Endothelial cell of umbilical vein (primary cell): ENCODE data around the gene BLTP3A. TPM values are rescaled to one million over a fixed set of nuclear protein-coding genes. Genes with fewer than 3 reads are reported as not detected.

Experiments
- BruUV-seq: library from RNA; stranded (reverse); fragments of 400-500 nt; replicated peaks from 2 replicates; lab custom pipeline; 2021; lab: Mats Ljungman, UMichigan
- CTCF ChIA-PET: fragments of 300-600, 350-600 bp; sonication (Branson Sonifier 250); formaldehyde crosslinking; loops from one replicate; lab custom pipeline; 2021; ENCODE audit warnings: antibody characterized with exemption, inconsistent platforms; lab: Charles Lee
- POLR2A ChIA-PET: fragments of 300-600, 350-600 bp; sonication (Branson Sonifier 250); formaldehyde crosslinking; loops from one replicate; lab custom pipeline; 2021; ENCODE audit warnings: antibody characterized with exemption, inconsistent platforms; lab: Charles Lee
- DNase-seq: peaks from one replicate; pipeline ENCODE4 v3.0.0-alpha.2; 2011; ENCODE audit warnings: low read depth, low spot score
- FAIRE-seq: peaks from 2 replicates; lab custom pipeline; 2011; peaks lifted over from hg19 to GRCh38; lab: Jason Lieb, UNC
- H2AFZ ChIP-seq: 2 replicates; pipeline ENCODE4 v1.6.0; 2012; ENCODE audit warnings: low read depth, low read length, control low read depth, inconsistent platforms
- H3K27ac ChIP-seq: 2 replicates; pipeline ENCODE4 v1.5.1; 2011; ENCODE audit warnings: low read depth, mild to moderate bottlenecking, control low read depth, low read length, moderate library complexity; ENCODE audit not compliant: insufficient read depth
- H3K27me3 ChIP-seq, 2 experiments: 2 replicates each; pipeline versions ENCODE4 v1.6.0 to v1.6.1; 2011; ENCODE audit warnings: low read length in 2 of 2, mixed read lengths in 1 of 2; ENCODE audit not compliant: control insufficient read depth in 2 of 2, insufficient read depth in 2 of 2
- H3K36me3 ChIP-seq, 2 experiments: 2 replicates in 1 of 2; 3 replicates in 1 of 2; pipeline ENCODE4 v1.5.1; 2011; ENCODE audit warnings: low read length in 2 of 2, mild to moderate bottlenecking in 1 of 2, moderate library complexity in 1 of 2; ENCODE audit not compliant: control insufficient read depth in 2 of 2, insufficient read depth in 2 of 2; ENCODE audit errors: extremely low read depth in 1 of 2
- H3K4me1 ChIP-seq: 3 replicates; pipeline ENCODE4 v1.5.1; 2011; ENCODE audit warnings: mild to moderate bottlenecking, low read length; ENCODE audit not compliant: control insufficient read depth, insufficient read depth; ENCODE audit errors: extremely low read depth
- H3K4me2 ChIP-seq: 2 replicates; pipeline ENCODE4 v1.6.1; 2011; ENCODE audit warnings: low read length, control low read depth, mixed read lengths; ENCODE audit not compliant: insufficient read depth
- H3K4me3 ChIP-seq, 3 experiments: fragments of 200-600 bp in 1 of 3; sonication (generic), shearing (Covaris generic) in 1 of 3; replicated peaks in 1 of 3; 2 replicates each; pipeline ENCODE4 v1.5.1; 2011 to 2016; ENCODE audit warnings: control low read depth in 3 of 3, low read length in 3 of 3, mild to moderate bottlenecking in 2 of 3, inconsistent platforms in 1 of 3, low read depth in 1 of 3, moderate library complexity in 1 of 3; ENCODE audit not compliant: insufficient read depth in 1 of 3
- H3K79me2 ChIP-seq: 2 replicates; pipeline ENCODE4 v1.6.0; 2012; ENCODE audit warnings: low read length, inconsistent platforms; ENCODE audit not compliant: control insufficient read depth, insufficient read depth
- H3K9ac ChIP-seq: replicated peaks from 2 replicates; pipeline ENCODE3; 2011; ENCODE audit warnings: low read length, control low read depth; ENCODE audit not compliant: insufficient read depth; ENCODE audit errors: extremely low read depth
- H3K9me1 ChIP-seq: replicated peaks from 3 replicates; pipeline ENCODE4 v1.6.0; 2011; ENCODE audit warnings: mild to moderate bottlenecking, low read length; ENCODE audit not compliant: control insufficient read depth, insufficient read depth; ENCODE audit errors: extremely low read depth
- H3K9me3 ChIP-seq: replicated peaks from 2 replicates; pipeline ENCODE4 v1.5.1; 2012; ENCODE audit warnings: low read length, inconsistent platforms; ENCODE audit not compliant: control insufficient read depth, insufficient read depth
- H4K20me1 ChIP-seq: replicated peaks from 2 replicates; pipeline ENCODE3; 2011; ENCODE audit warnings: mild to moderate bottlenecking, low read length; ENCODE audit not compliant: control insufficient read depth, insufficient read depth; ENCODE audit errors: extremely low read depth
- CTCF ChIP-seq, 2 donors: IDR thresholded peaks; 1 replicate in 1 of 2; 2 replicates in 1 of 2; pipeline ENCODE4 v1.5.1; 2011; ENCODE audit warnings: low read length in 2 of 2, mild to moderate bottlenecking in 2 of 2, moderate library complexity in 2 of 2, control low read depth in 1 of 2, inconsistent platforms in 1 of 2, low read depth in 1 of 2; ENCODE audit not compliant: insufficient read depth in 1 of 2; ENCODE audit errors: extremely low read depth in 1 of 2
- EZH2 ChIP-seq: IDR thresholded peaks from 2 replicates; pipeline ENCODE4 v1.6.1; 2012; ENCODE audit warnings: borderline replicate concordance, low read depth, mild to moderate bottlenecking, moderate library complexity, low read length, inconsistent platforms; ENCODE audit not compliant: severe bottlenecking
- FOS ChIP-seq: IDR thresholded peaks from 2 replicates; pipeline ENCODE4 v1.6.1; 2011; ENCODE audit warnings: mild to moderate bottlenecking, low read length, moderate library complexity, borderline replicate concordance; ENCODE audit not compliant: insufficient read depth
- GATA2 ChIP-seq: IDR thresholded peaks from 2 replicates; pipeline ENCODE4 v1.7.0; 2011; ENCODE audit warnings: low read depth, mild to moderate bottlenecking, moderate library complexity, mixed read lengths, low read length; ENCODE audit not compliant: insufficient read length, insufficient read depth
- JUN ChIP-seq: IDR thresholded peaks from 2 replicates; pipeline ENCODE4 v1.6.1; 2011; ENCODE audit warnings: borderline replicate concordance, low read depth; ENCODE audit not compliant: insufficient read length, insufficient read depth
- MAX ChIP-seq: IDR thresholded peaks from 2 replicates; pipeline ENCODE4 v1.6.1; 2011; ENCODE audit not compliant: insufficient read depth, insufficient read length
- POLR2AphosphoS5 ChIP-seq: IDR thresholded peaks from 2 replicates; pipeline ENCODE4 v1.6.1; 2012; ENCODE audit warnings: low read depth, mild to moderate bottlenecking, control low read depth, low read length, moderate library complexity; ENCODE audit not compliant: insufficient read depth
- dilution Hi-C: fragments of 300-500 bp; cut with MboI; formaldehyde crosslinking; loops from one replicate; pipeline ENCODE4 v1.15.0; 2019; ENCODE audit warnings: low sequenced_read_pairs; ENCODE audit not compliant: extremely low pct_ligation_motif_present
- intact Hi-C: fragments of 100-400 bp; cut with micrococcal nuclease; formaldehyde crosslinking; loops from one replicate; pipeline ENCODE4 v1.10.0; 2022
- polyA plus RNA-seq, 4 experiments: library from polyadenylated mRNA; depleted of rRNA in 3 of 4; stranded (reverse) in 3 of 4; unstranded in 1 of 4; fragments of >200 nt; gene quantifications; 2 replicates each; pipeline versions ENCODE4 v1.2.1 to v1.2.3, GENCODE V29; 2011 to 2012; ENCODE audit warnings: missing spikeins in 1 of 4
- total RNA-seq: library from RNA; stranded (reverse); gene quantifications from 2 replicates; pipeline ENCODE4 v1.2.3, GENCODE V29; 2021

Gene BLTP3A
- total and polyA plus RNA-seq, 2 donors (not counting 3 experiments of a cell fraction or from before 2014, with no cell fraction given): 4.6 to 9.3 TPM

GRCh38 chr6:34757687-34758274 is 34.1 kb upstream of the BLTP3A start:
- peaks cover 30% of the 10 kb centered on the region for H3K79me2 ChIP-seq
- dilution Hi-C loops: no loop called here
- H4K20me1 ChIP-seq: no peaks in the 10 kb centered on the region

More at GRCh38 chr6:34757687-34758274, 34.1 kb upstream of the BLTP3A start:
- H3K9me3 ChIP-seq: no peaks in the 10 kb centered on the region
- no peaks in the 10 kb centered on the region for H3K9me1 ChIP-seq
- peak overlapping the region; percentile 60 to 86 (median 84) for H3K4me3 ChIP-seq
- FAIRE-seq (peak; percentile 61), DNase-seq (no peak)
- CTCF ChIA-PET: interaction anchor here (0.7 to 1.7 kb wide), 9 partner anchors 34 to 594 kb away, joined by 3 to 10 read pairs (median 5); partner anchors contain the start of genes BLTP3A and ILRUN
- POLR2A ChIA-PET: interaction anchor here (1.0 kb wide), 1 partner anchor 17 kb away, joined by 4 read pairs; no protein-coding TSS in a partner anchor
- BruUV-seq: TSS peak; percentile 72
- H3K4me2 ChIP-seq: peak overlapping the region; percentile 82
- peak overlapping the region; percentile 27 for H2AFZ ChIP-seq
- H3K27me3 ChIP-seq: no peaks in the 10 kb centered on the region
- peak overlapping the region; percentile 91 for H3K9ac ChIP-seq
- peaks cover 0 to 3% of the 10 kb centered on the region in 2 experiments for H3K36me3 ChIP-seq
- H3K4me1 ChIP-seq: peaks cover 6% of the 10 kb centered on the region
- H3K27ac ChIP-seq: peak overlapping the region; percentile 78
- intact Hi-C loops: loop anchor here (1.0 to 10.0 kb wide), 7 partner anchors 35 to 521 kb away; partner anchors contain the start of genes BLTP3A, HMGA1, ILRUN and TAF11
- TF ChIP-seq EZH2 (no peak), MAX (no peak), FOS (no peak), POLR2AphosphoS5 (no peak), GATA2 (no peak), JUN (no peak), CTCF (IDR thresholded peaks at IDR 0.05; ENCODE audit: extremely low read depth in 1 of 2, insufficient read depth in 1 of 2, low read depth in 1 of 2, low read length in 2 of 2) (no peak)
